ENCODE measurements around the gene AP2A1.

AP2A1 gene

GRCh38 chr19:49852631-49853126 lies 85.9 kb downstream of the AP2A1 start:
- H3K9ac ChIP-seq (ENCODE audit: insufficient read length, low read depth), result peak overlapping the region; percentile 57
- H3K4me3 ChIP-seq (ENCODE audit: insufficient read length, low read depth), result peak overlapping the region; percentile 55
- H3K4me1 ChIP-seq (ENCODE audit: insufficient read depth, insufficient read length), result peaks cover 14% of the 10 kb centered on the region
- DNase-seq (ENCODE audit: low read depth, low spot score), result no peak
- no peak for TF ChIP-seq ZNF274 (IDR thresholded peaks at IDR 0.05; ENCODE audit: low read depth, low read length)
- TF ChIP-seq YY1 (IDR thresholded peaks at IDR 0.05; ENCODE audit: insufficient read depth, insufficient read length), result no peak
- no peak for TF ChIP-seq SUZ12 (IDR thresholded peaks at IDR 0.05; ENCODE audit: extremely low read depth, insufficient read depth, insufficient read length)
- H3K9me3 ChIP-seq (ENCODE audit: insufficient read depth, low read length), result no peaks in the 10 kb centered on the region
- H3K27me3 ChIP-seq (ENCODE audit: insufficient read depth, insufficient read length), result no peaks in the 10 kb centered on the region
- H3K36me3 ChIP-seq (ENCODE audit: insufficient read depth, insufficient read length, low read length), result peaks cover 62% of the 10 kb centered on the region

DNA sequence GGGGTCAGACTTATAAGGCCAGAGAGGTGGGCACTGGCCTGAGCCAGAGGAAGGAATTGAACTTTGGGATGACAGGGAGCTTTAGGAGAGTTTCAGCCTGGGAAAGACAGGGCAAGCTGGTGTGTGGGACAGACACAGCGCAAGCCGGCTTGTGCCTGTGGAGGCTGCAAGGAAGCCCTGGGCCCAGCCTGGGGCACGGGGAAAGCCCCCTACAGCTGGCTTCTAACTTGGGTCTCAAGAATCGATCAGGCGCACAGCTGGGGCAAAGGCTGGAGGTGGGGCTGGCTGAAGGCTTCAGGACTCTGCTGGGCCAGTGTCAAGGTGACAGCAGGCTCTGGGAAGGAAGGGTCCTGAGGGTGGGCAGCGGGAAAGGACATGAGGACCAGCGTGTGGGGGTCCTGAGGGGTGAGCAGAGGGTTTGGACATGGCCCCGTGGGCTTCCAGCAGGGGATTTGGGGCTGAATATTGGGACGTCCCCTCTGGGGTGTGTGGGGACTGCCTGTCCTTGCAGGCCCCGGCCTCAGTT lies 87.1 kb downstream of the AP2A1 start:
- peak overlapping the region; percentile 42 for H3K9ac ChIP-seq (ENCODE audit: insufficient read length, low read depth)

DNA sequence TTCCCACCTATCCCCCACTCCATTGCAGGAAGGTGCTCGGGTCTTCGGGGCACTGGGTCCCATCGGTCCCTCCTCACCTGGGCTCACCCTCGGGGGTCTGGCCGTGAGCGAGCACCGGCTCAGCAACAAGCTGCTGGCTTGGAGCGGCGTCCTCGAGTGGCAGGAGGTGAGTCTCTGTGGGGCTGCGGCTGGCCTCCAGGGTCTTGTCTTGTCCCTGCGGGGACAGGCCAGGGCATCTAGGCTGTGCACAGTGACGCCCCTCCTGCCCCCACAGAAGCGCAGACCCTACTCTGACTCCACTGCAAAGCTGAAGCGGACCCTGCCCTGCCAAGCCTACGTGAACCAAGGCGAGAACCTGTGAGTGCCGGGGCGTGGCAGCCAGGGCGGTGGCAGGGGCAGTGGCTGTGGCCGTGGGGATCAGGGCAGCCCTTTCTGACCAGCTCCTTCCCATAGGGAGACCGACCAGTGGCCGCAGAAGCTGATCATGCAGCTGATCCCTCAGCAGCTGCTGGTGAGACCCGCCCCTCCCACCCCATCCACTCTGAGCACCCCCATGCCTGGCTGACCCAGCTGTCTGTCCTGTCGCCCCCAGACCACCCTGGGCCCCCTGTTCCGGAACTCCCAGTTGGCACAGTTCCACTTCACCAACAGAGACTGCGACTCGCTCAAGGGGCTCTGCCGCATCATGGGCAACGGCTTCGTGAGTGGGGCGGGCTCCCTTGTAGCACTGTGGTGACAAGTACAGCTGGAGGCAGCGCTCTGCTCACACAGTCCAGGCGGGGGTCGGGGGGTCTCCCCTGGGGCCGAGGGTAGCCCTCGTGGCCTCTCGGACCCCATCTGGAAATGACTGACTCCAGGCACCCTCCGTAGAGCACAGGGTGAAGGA lies 87.8 kb downstream of the AP2A1 start:
- peak overlapping the region; percentile 42 for H3K9ac ChIP-seq (ENCODE audit: insufficient read length, low read depth)
- no peaks in the 10 kb centered on the region for H3K27me3 ChIP-seq (ENCODE audit: insufficient read depth, insufficient read length)
- TF ChIP-seq YY1 (IDR thresholded peaks at IDR 0.05; ENCODE audit: insufficient read depth, insufficient read length) (no peak), SUZ12 (IDR thresholded peaks at IDR 0.05; ENCODE audit: extremely low read depth, insufficient read depth, insufficient read length) (no peak), ZNF274 (IDR thresholded peaks at IDR 0.05; ENCODE audit: low read depth, low read length) (no peak)
- H3K4me1 ChIP-seq (ENCODE audit: insufficient read depth, insufficient read length), result peaks cover 14% of the 10 kb centered on the region
- peaks cover 72% of the 10 kb centered on the region for H3K36me3 ChIP-seq (ENCODE audit: insufficient read depth, insufficient read length, low read length)
- DNase-seq (ENCODE audit: low read depth, low spot score), result no peak
- H3K4me3 ChIP-seq (ENCODE audit: insufficient read length, low read depth), result no peak overlapping the region
- no peaks in the 10 kb centered on the region for H3K9me3 ChIP-seq (ENCODE audit: insufficient read depth, low read length)

More for the DNA sequence above, 87.1 kb downstream of the AP2A1 start:
- Histone ChIP-seq H3K36me3 (ENCODE audit: insufficient read depth, insufficient read length, low read length) (peaks cover 74% of the 10 kb centered on the region), H3K9me3 (ENCODE audit: insufficient read depth, low read length) (no peaks in the 10 kb centered on the region), H3K4me3 (ENCODE audit: insufficient read length, low read depth) (no peak overlapping the region), H3K27me3 (ENCODE audit: insufficient read depth, insufficient read length) (no peaks in the 10 kb centered on the region), H3K4me1 (ENCODE audit: insufficient read depth, insufficient read length) (peaks cover 17% of the 10 kb centered on the region)
- no peak for DNase-seq (ENCODE audit: low read depth, low spot score)
- TF ChIP-seq ZNF274 (IDR thresholded peaks at IDR 0.05; ENCODE audit: low read depth, low read length) (no peak), SUZ12 (IDR thresholded peaks at IDR 0.05; ENCODE audit: extremely low read depth, insufficient read depth, insufficient read length) (no peak), YY1 (IDR thresholded peaks at IDR 0.05; ENCODE audit: insufficient read depth, insufficient read length) (no peak)

DNA sequence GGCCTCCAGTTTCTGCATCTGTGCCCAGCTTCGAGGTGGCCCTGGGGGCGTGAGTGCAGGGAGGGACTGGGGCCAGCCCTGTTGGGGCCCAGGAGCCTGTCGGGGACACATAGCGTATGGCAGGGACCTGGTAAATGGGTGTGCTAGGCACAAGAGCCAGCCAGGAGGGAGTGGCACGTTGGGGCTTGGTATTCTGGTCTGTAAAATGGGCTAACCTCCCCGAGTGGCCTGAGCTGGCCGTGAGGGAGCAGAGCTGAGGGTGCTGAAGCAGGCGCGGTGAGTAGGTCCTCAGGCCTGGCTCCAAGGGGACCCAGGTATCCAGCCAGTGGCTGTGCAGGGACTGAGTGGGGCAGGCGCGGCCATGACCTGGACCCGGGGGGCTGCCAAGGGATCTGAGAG lies 88.5 kb downstream of the AP2A1 start:
- Histone ChIP-seq H3K36me3 (ENCODE audit: insufficient read depth, insufficient read length, low read length) (peaks cover 72% of the 10 kb centered on the region), H3K4me1 (ENCODE audit: insufficient read depth, insufficient read length) (peaks cover 19% of the 10 kb centered on the region), H3K27me3 (ENCODE audit: insufficient read depth, insufficient read length) (no peaks in the 10 kb centered on the region), H3K4me3 (ENCODE audit: insufficient read length, low read depth) (no peak overlapping the region), H3K9ac (ENCODE audit: insufficient read length, low read depth) (no peak overlapping the region), H3K9me3 (ENCODE audit: insufficient read depth, low read length) (no peaks in the 10 kb centered on the region)
- DNase-seq (ENCODE audit: low read depth, low spot score), result no peak
- TF ChIP-seq ZNF274 (IDR thresholded peaks at IDR 0.05; ENCODE audit: low read depth, low read length) (no peak), YY1 (IDR thresholded peaks at IDR 0.05; ENCODE audit: insufficient read depth, insufficient read length) (no peak), SUZ12 (IDR thresholded peaks at IDR 0.05; ENCODE audit: extremely low read depth, insufficient read depth, insufficient read length) (no peak)

DNA sequence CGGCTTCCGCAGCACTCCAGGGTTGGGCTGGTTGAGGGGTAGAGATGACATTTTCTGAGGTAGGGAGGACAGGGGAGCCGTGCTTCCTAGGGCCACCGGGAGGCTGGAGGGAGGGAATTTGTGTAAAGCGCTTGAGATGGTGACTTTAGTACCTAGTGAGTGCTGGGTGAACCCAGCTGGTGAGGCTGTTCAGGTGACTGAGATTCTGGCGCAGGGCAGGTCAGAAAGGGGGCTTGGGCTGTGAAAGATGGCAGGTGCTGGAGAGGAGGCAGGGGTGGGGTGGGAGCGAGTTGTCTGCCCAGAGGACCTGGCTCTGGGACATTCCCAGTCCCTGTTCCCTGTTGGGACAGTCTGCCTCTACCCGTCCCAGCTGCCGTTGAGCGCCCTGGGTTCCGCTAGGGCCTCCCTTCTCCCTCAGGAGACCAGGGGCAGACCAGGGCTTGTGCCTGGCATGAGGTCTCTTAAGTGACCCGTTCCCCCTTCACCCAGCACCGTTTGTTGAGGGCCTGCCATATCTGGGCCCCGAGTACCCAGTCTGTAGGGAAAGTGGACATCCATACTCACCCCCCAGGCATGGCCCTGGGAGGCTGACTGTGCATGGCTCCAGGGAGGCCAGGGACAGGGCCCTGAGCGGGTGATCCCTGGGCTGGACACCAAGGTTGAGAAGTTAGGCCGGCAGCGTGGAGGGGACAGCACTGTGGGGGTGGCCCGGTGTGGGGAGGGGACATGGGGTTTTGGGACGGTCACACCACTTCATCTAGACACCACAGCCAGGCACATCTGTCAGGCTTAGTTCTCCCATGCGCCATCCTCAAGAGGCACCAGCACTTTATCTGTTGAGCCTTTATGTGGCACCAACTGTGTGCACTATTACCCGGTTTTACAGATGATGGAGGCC lies 89.1 kb downstream of the AP2A1 start:
- Histone ChIP-seq H3K27me3 (ENCODE audit: insufficient read depth, insufficient read length) (no peaks in the 10 kb centered on the region), H3K9ac (ENCODE audit: insufficient read length, low read depth) (no peak overlapping the region), H3K4me3 (ENCODE audit: insufficient read length, low read depth) (no peak overlapping the region), H3K9me3 (ENCODE audit: insufficient read depth, low read length) (no peaks in the 10 kb centered on the region), H3K36me3 (ENCODE audit: insufficient read depth, insufficient read length, low read length) (peaks cover 78% of the 10 kb centered on the region), H3K4me1 (ENCODE audit: insufficient read depth, insufficient read length) (peaks cover 23% of the 10 kb centered on the region)
- DNase-seq (ENCODE audit: low read depth, low spot score), result no peak
- TF ChIP-seq SUZ12 (IDR thresholded peaks at IDR 0.05; ENCODE audit: extremely low read depth, insufficient read depth, insufficient read length), result no peak
- TF ChIP-seq YY1 (IDR thresholded peaks at IDR 0.05; ENCODE audit: insufficient read depth, insufficient read length), result no peak
- TF ChIP-seq ZNF274 (IDR thresholded peaks at IDR 0.05; ENCODE audit: low read depth, low read length), result no peak

DNA sequence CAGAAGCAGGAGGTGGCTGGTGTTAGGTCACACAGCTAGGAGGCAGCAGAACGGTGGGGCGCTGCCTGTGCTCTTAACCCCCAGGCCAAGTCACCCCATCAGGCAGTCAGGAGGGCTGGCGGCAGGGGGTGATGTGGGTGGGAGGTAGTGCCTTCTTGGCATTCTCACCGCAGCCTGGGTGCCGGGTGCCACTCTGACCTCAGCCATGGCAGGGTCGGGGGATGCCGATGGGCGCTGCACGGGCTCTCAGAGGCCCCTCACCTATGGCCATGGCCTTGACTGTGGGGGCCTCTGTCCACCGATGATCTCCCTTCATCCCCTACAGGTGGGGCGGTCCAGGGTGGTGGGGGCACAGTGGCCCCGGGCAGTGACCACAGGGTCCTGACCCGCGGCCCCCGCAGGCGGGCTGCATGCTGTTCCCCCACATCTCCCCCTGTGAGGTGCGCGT lies 89.8 kb downstream of the AP2A1 start:
- DNase-seq (ENCODE audit: low read depth, low spot score), result no peak
- H3K4me3 ChIP-seq (ENCODE audit: insufficient read length, low read depth), result no peak overlapping the region
- no peak overlapping the region for H3K9ac ChIP-seq (ENCODE audit: insufficient read length, low read depth)
- no peaks in the 10 kb centered on the region for H3K27me3 ChIP-seq (ENCODE audit: insufficient read depth, insufficient read length)
- TF ChIP-seq ZNF274 (IDR thresholded peaks at IDR 0.05; ENCODE audit: low read depth, low read length) (no peak), YY1 (IDR thresholded peaks at IDR 0.05; ENCODE audit: insufficient read depth, insufficient read length) (no peak), SUZ12 (IDR thresholded peaks at IDR 0.05; ENCODE audit: extremely low read depth, insufficient read depth, insufficient read length) (no peak)
- H3K9me3 ChIP-seq (ENCODE audit: insufficient read depth, low read length), result no peaks in the 10 kb centered on the region
- peaks cover 83% of the 10 kb centered on the region for H3K36me3 ChIP-seq (ENCODE audit: insufficient read depth, insufficient read length, low read length)
- peaks cover 24% of the 10 kb centered on the region for H3K4me1 ChIP-seq (ENCODE audit: insufficient read depth, insufficient read length)
